ENCODE measurements around the gene BICD1. TPM values are rescaled to one million over a fixed set of nuclear protein-coding genes. Genes with fewer than 3 reads are reported as not detected.

The BICD1 gene
- total and polyA plus RNA-seq, 2 experiments from 2014 or later: 59.3 to 83.6 TPM

GRCh38 chr12:32161058-32161457, 54.4 kb downstream of the BICD1 start:
- Mint-ChIP-seq H3K36me3 (ENCODE audit: low read depth) (peaks cover 10% of the 10 kb centered on the region; the same call in 1 of the 3 replicates), H3K27me3 (ENCODE audit: insufficient read depth, low read depth, poor library complexity) (peaks cover 3% of the 10 kb centered on the region), H3K27ac (no peak overlapping the region), H3K9me3 (no peaks in the 10 kb centered on the region), H3K4me3 (no peak overlapping the region), H3K4me1 (peaks cover 16% of the 10 kb centered on the region)
- Histone ChIP-seq H3K27me3 (ENCODE audit: insufficient read depth) (no peaks in the 10 kb centered on the region), H3K36me3 (ENCODE audit: insufficient read depth) (no peaks in the 10 kb centered on the region), H3K27ac (ENCODE audit: low read depth) (no peak overlapping the region), H3K4me3 (no peak overlapping the region), H3F3A (replicated peaks; ENCODE audit: low read depth) (0 out of 2 replicates have a peak, but pooled peaks cover 3% of the 10 kb centered on the region), H4K20me1 (replicated peaks; ENCODE audit: insufficient read depth) (peaks cover 4% of the 10 kb centered on the region; the same call in 1 of the 2 replicates), H3K4me1 (ENCODE audit: insufficient read depth) (peaks cover 12% of the 10 kb centered on the region), H3K4me2 (no peak overlapping the region), H3K79me2 (replicated peaks; ENCODE audit: insufficient read depth) (peaks cover 90% of the 10 kb centered on the region), H3K9me2 (ENCODE audit: insufficient read depth) (no peaks in the 10 kb centered on the region), H2AFZ (no peak overlapping the region)
- ATAC-seq: no peak
- DNase-seq (ENCODE audit: low spot score): no peak
- TF ChIP-seq, protein P1, sequence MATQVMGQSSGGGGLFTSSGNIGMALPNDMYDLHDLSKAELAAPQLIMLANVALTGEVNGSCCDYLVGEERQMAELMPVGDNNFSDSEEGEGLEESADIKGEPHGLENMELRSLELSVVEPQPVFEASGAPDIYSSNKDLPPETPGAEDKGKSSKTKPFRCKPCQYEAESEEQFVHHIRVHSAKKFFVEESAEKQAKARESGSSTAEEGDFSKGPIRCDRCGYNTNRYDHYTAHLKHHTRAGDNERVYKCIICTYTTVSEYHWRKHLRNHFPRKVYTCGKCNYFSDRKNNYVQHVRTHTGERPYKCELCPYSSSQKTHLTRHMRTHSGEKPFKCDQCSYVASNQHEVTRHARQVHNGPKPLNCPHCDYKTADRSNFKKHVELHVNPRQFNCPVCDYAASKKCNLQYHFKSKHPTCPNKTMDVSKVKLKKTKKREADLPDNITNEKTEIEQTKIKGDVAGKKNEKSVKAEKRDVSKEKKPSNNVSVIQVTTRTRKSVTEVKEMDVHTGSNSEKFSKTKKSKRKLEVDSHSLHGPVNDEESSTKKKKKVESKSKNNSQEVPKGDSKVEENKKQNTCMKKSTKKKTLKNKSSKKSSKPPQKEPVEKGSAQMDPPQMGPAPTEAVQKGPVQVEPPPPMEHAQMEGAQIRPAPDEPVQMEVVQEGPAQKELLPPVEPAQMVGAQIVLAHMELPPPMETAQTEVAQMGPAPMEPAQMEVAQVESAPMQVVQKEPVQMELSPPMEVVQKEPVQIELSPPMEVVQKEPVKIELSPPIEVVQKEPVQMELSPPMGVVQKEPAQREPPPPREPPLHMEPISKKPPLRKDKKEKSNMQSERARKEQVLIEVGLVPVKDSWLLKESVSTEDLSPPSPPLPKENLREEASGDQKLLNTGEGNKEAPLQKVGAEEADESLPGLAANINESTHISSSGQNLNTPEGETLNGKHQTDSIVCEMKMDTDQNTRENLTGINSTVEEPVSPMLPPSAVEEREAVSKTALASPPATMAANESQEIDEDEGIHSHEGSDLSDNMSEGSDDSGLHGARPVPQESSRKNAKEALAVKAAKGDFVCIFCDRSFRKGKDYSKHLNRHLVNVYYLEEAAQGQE (IDR thresholded peaks at IDR 0.05; ENCODE audit: unreplicated experiment): no peak
- no peak for TF ChIP-seq CREB1 (CRISPR knock-in tag; IDR thresholded peaks at IDR 0.05; ENCODE audit: low read depth)
- TF ChIP-seq EZH2 (IDR thresholded peaks at IDR 0.05; ENCODE audit: low read depth, unreplicated experiment): no peak
- TF ChIP-seq ZNF462 (CRISPR knock-in tag; IDR thresholded peaks at IDR 0.05): no peak
- no peak for TF ChIP-seq ETS1 (IDR thresholded peaks at IDR 0.05)
- no peak for TF ChIP-seq EZH2phosphoT487 (IDR thresholded peaks at IDR 0.05; ENCODE audit: unreplicated experiment)
- no peak for TF ChIP-seq ZNF114 (CRISPR knock-in tag; IDR thresholded peaks at IDR 0.05)
- TF ChIP-seq, protein P2, sequence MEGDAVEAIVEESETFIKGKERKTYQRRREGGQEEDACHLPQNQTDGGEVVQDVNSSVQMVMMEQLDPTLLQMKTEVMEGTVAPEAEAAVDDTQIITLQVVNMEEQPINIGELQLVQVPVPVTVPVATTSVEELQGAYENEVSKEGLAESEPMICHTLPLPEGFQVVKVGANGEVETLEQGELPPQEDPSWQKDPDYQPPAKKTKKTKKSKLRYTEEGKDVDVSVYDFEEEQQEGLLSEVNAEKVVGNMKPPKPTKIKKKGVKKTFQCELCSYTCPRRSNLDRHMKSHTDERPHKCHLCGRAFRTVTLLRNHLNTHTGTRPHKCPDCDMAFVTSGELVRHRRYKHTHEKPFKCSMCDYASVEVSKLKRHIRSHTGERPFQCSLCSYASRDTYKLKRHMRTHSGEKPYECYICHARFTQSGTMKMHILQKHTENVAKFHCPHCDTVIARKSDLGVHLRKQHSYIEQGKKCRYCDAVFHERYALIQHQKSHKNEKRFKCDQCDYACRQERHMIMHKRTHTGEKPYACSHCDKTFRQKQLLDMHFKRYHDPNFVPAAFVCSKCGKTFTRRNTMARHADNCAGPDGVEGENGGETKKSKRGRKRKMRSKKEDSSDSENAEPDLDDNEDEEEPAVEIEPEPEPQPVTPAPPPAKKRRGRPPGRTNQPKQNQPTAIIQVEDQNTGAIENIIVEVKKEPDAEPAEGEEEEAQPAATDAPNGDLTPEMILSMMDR (conservative IDR thresholded peaks at IDR 0.05; ENCODE audit: low read depth in 2 of 2): no peak
- TF ChIP-seq JUNB (IDR thresholded peaks at IDR 0.05; ENCODE audit: unreplicated experiment): no peak
- no peak for TF ChIP-seq NANOG (IDR thresholded peaks at IDR 0.05; ENCODE audit: borderline replicate concordance)
- TF ChIP-seq POLR2AphosphoS5 (IDR thresholded peaks at IDR 0.05; ENCODE audit: low read depth): no peak
- no peak for TF ChIP-seq ZNF331 (CRISPR knock-in tag; IDR thresholded peaks at IDR 0.05; ENCODE audit: low read depth)
- no peak for TF ChIP-seq STAT1 (IDR thresholded peaks at IDR 0.05; ENCODE audit: unreplicated experiment)
